NCI-H128 (cell line): ENCODE data around the gene MYOZ2.

Experiments used
- DNase-seq: peaks from one replicate; lab custom pipeline; 2025; ENCODE audit not compliant: unreplicated experiment; lab: John Stamatoyannopoulos, UW

The MYOZ2 gene

DNA sequence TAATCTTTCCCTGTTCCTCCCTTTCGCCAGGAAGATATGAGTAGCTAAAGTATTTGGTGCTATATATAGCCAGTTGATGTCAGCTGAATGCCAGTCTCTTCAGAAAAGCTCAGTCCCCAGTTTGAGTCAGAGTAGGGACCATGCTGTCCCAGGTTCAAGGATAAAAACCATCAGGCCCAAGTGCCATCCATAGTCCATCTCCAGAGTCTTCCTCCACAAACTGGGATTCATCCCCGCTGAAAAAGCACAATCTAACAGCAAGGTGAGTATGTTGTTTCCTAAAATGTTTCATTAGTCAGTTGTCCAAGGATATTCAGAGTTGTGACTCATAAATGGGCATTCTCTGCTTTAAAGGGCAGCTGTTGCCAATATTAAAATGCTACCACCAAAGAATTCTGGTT lies at the start of gene MYOZ2:
Gene MYOZ2 (plus strand): TSS at position 112 of the 401 bp plus-strand sequence. CDS start 694 bp downstream, outside the sequence.
- DNase-seq: no peak

DNA sequence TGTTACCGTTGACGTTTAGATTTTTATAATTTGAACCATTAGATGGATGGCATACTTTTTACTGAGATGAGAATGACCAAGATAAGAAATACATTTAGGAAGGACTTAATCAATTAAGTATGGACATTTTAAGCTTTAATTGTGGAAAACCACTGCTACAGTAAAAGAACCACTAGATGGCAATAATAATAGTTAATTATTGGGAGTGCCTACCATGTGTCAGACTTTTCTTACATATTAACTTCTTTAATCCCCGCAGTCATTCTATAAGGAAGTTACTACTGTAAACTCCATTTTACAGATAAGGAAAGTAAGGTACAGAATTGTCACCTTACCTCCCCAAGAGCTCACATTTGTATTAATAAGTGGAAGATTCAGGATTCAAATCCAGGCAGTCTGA lies 48.5 kb upstream of the MYOZ2 start:
- DNase-seq: no peak

- DNase-seq: no peak
Observed at GRCh38 chr4:119087656-119088055, 48.0 kb upstream of the MYOZ2 start.

DNA sequence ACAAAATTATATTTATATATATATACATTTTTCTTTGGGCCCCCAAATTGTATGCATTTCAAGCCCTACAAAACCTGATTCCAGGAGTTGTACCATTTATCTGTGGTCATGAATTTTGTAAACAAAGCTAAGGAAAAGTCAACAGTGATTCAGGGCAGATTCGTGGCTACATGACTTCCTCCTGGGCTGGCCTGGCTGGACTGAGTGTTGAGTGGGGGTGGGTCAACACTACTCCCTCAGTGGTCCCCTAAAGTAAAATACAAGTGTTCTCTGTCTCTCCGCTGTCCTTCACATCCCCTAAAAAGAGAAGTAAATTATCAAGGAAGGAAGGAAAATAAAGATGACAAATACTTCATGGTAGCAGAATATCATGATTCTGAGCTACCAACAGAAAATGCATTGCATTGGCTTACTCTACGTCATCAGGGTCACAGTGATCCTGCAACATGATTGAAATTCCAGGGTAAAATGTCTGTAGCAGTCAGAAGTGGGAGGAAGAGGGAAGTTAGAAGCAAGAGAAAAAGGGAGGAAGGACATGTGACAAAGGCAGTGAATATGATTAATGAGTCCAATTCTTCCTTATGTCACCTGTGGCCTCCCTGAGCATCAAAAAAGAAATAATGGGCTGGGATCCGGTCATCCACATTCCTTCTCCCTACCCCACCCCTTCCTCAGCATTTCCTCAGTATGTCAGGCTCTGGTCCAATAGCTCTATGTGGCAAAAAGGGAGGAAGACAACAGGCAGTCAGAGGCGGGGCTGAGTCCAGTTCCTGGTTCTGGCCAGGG lies 42.4 kb upstream of the MYOZ2 start:
- DNase-seq: no peak

GRCh38 chr4:119097282-119097900 lies 38.2 kb upstream of the MYOZ2 start:
- DNase-seq: no peak

GRCh38 chr4:119098306-119098705 lies 37.3 kb upstream of the MYOZ2 start:
- no peak for DNase-seq

GRCh38 chr4:119099227-119099810 lies 36.3 kb upstream of the MYOZ2 start:
- no peak for DNase-seq

DNA sequence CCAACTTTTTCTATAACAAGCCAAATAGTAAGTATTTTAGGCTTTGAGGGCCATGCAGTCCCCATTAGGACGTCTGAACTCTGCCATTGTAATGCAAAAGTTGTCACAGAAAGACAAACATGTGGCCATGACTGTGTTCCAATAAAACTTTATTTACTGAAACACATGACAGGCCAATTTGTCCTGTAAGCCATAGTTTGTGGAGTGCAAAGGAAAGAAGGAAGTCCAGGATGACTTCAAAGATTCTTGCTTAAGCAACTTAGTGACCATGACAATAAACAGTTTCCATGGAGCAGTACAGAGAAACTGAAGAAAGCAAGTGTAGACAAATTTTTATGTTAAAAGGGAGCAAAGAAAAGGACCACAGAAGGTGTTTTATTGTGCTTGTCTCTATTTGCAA lies 35.0 kb upstream of the MYOZ2 start:
- DNase-seq: no peak

GRCh38 chr4:119103263-119103662 lies 32.4 kb upstream of the MYOZ2 start:
- DNase-seq: no peak

GRCh38 chr4:119104644-119105273 lies 30.9 kb upstream of the MYOZ2 start:
- no peak for DNase-seq

- no peak for DNase-seq
Observed at GRCh38 chr4:119105605-119106004, 30.0 kb upstream of the MYOZ2 start.

GRCh38 chr4:119106036-119107000 lies 29.3 kb upstream of the MYOZ2 start:
- no peak for DNase-seq

GRCh38 chr4:119110121-119110520 lies 25.5 kb upstream of the MYOZ2 start:
- no peak for DNase-seq

- no peak for DNase-seq
Observed at GRCh38 chr4:119111296-119111695, 24.3 kb upstream of the MYOZ2 start.

GRCh38 chr4:119113033-119113655 lies 22.5 kb upstream of the MYOZ2 start:
- DNase-seq: no peak

DNA sequence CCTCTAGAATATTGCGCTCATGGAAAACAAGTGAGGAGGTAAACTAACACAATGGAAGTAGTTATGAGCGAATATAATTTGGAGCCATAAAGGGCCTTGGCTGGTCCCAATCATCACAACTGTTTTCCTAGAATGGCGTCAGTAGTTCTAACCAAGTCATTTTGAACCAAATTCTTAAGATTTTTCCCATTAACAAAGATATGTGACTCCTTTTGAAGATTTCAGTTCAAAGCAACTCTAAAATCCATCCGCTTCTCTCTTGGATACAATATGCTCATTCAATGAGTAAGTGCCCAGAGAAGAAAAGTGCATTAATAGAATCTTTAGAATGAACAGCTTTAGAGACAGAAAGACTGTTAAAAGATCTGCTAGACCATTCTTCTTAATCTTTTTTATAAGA lies 19.6 kb upstream of the MYOZ2 start:
- DNase-seq: no peak

DNA sequence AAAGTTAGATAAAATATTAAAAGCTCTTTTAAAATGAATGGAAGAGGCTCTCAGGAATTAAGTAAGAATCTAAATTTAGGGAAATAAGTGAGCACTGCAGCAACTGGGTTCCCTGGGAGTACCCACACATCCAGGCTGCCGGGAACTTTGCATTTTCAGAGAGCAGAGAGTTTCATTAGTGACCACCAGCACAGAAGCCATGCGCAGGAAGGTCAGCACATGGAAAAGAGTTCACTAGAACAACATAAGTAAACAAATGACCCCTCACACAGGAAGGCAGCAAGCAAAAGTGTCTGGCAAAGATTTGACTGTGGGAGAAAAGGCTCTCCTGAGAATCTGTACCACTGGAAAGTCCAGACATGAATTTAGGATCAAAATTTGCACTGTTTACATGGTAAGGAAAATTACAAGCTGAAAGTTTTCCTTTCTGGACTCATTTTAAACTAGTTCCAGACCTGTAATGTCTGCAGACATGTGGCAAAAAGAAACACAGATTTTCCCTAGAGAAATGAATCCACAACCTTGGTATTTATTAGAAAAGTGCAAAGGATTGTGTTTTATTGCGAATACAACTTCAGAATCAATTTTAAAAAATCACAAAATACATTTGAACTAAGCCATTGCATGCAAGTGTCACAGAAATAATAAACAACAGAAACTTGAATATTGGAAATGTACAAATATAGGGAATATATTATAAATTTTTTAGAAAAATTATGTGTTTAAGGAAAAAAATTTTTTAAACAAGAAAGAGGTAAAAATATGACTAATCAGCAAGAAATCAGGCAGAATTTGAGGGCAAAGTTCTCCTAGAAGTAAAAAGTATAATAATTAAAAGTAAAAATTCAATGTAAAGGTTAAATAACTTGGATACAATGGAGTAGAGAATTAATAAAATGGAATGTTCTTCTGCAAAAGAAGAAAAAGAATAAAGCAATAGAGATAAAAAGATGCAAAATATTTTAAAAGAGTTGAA lies 18.4 kb upstream of the MYOZ2 start:
- no peak for DNase-seq

- DNase-seq: no peak
Observed at GRCh38 chr4:119118397-119118796, 17.2 kb upstream of the MYOZ2 start.

DNA sequence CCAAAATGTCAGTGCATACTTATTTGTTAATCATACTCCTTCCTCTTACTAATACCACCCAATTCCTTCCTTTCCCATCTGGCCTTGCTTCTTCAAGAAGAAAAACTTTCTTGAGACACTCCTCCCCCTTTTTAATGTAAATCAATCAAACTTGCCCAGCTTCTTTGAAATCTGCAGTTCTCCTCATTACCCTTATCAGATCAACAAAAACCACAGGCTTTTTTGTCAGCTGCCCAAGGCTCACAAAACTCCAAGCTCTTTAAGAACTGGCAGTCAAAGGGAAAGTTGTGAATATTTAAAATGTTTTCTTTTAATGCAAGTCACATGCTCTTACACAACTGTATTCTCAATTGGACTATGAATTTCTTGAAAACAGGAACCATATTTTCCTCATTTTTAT lies 11.3 kb upstream of the MYOZ2 start:
- no peak for DNase-seq
